PC-3 (cell line): ENCODE data around the gene TALDO1. TPM values are rescaled to one million over a fixed set of nuclear protein-coding genes. Genes with fewer than 3 reads are reported as not detected.

ENCODE experiments used
- ATAC-seq: fragments of 200-7000 bp; cut with Tn5 transposase; 2 replicates; pipeline ENCODE4 v1.9.1; 2020; ENCODE audit warnings: mild to moderate bottlenecking, moderate library complexity
- BruUV-seq: library from RNA; stranded (reverse); fragments of 400-500 nt; replicated peaks from 2 replicates; lab custom pipeline; 2021; lab: Mats Ljungman, UMichigan
- CTCF ChIA-PET: fragments of 300-600 bp; sonication (Branson Sonifier 250); formaldehyde crosslinking; loops from one replicate; lab custom pipeline; 2022; ENCODE audit warnings: antibody characterized with exemption; lab: Charles Lee
- POLR2A ChIA-PET: fragments of 300-600 bp; sonication (Branson Sonifier 250); formaldehyde crosslinking; loops from one replicate; lab custom pipeline; 2022; ENCODE audit warnings: antibody characterized with exemption; ENCODE audit not compliant: unreplicated experiment; lab: Charles Lee
- DNase-seq: peaks from one replicate; pipeline ENCODE4 v3.0.0-alpha.2; 2015
- H2AFZ ChIP-seq: fragments of 300-600 bp; sonication (generic); 2 replicates; pipeline ENCODE4 v1.6.0; 2016; ENCODE audit warnings: antibody characterized with exemption, low read length
- H3F3A ChIP-seq: fragments of 300-600 bp; sonication (generic); one replicate; pipeline ENCODE4 v1.6.0; 2017; ENCODE audit warnings: antibody characterized with exemption, low read length, control low read depth, mild to moderate bottlenecking; ENCODE audit not compliant: unreplicated experiment
- H3K27ac ChIP-seq: fragments of 300-600 bp; sonication (generic); 2 replicates; pipeline ENCODE4 v1.5.1; 2016; ENCODE audit warnings: mild to moderate bottlenecking, low read length
- H3K27me3 ChIP-seq: fragments of 300-600 bp; sonication (generic); 2 replicates; pipeline ENCODE4 v1.6.1; 2016; ENCODE audit warnings: low read length, mixed read lengths
- H3K36me3 ChIP-seq: fragments of 300-600 bp; sonication (generic); 2 replicates; pipeline ENCODE4 v1.6.1; 2016; ENCODE audit warnings: low read depth, mixed run types, low read length, mixed read lengths
- H3K4me1 ChIP-seq: fragments of 300-600 bp; sonication (generic); 2 replicates; pipeline ENCODE4 v1.5.1; 2016; ENCODE audit warnings: low read length; ENCODE audit not compliant: insufficient read depth
- H3K4me2 ChIP-seq: fragments of 300-600 bp; sonication (generic); 2 replicates; pipeline ENCODE4 v1.6.0; 2016; ENCODE audit warnings: low read length
- H3K4me3 ChIP-seq: fragments of 300-600 bp; sonication (generic); 2 replicates; pipeline ENCODE4 v1.5.1; 2016; ENCODE audit warnings: mild to moderate bottlenecking, low read length, mixed read lengths
- H3K79me2 ChIP-seq: fragments of 300-600 bp; sonication (generic); 2 replicates; pipeline ENCODE4 v1.6.1; 2017; ENCODE audit warnings: low read length, mixed read lengths
- H3K9ac ChIP-seq: fragments of 300-600 bp; sonication (generic); 2 replicates; pipeline ENCODE4 v1.6.0; 2016; ENCODE audit warnings: mild to moderate bottlenecking, low read length
- H3K9me2 ChIP-seq: fragments of 300-600 bp; sonication (generic); replicated peaks from 2 replicates; pipeline ENCODE4 v1.6.1; 2016; ENCODE audit warnings: mixed run types, low read length, mixed read lengths
- H3K9me3 ChIP-seq: fragments of 300-600 bp; sonication (generic); 2 replicates; pipeline ENCODE4 v1.6.1; 2016; ENCODE audit warnings: low read length, mixed read lengths
- H4K20me1 ChIP-seq: fragments of 300-600 bp; sonication (generic); 2 replicates; pipeline ENCODE4 v1.6.1; 2016; ENCODE audit warnings: low read length, mixed read lengths
- CTCF ChIP-seq: fragments of 300-600 bp; sonication (generic); conservative IDR thresholded peaks from 2 replicates; pipeline ENCODE4 v1.5.1; 2017; ENCODE audit warnings: antibody characterized with exemption, low read depth, mild to moderate bottlenecking, low read length
- EZH2 ChIP-seq: fragments of 300-600 bp; sonication (generic); IDR thresholded peaks from one replicate; pipeline ENCODE4 v1.6.1; 2017; ENCODE audit warnings: antibody characterized with exemption, mild to moderate bottlenecking, low read length; ENCODE audit not compliant: unreplicated experiment
- EZH2phosphoT487 ChIP-seq: fragments of 300-600 bp; sonication (generic); IDR thresholded peaks from 2 replicates; pipeline ENCODE4 v1.6.1; 2018; ENCODE audit warnings: mild to moderate bottlenecking, antibody characterized with exemption, low read length, borderline replicate concordance
- intact Hi-C: fragments of 100-400 bp; cut with micrococcal nuclease; formaldehyde crosslinking; loops from 2 replicates; pipeline ENCODE4 v1.9.0; 2023
- total RNA-seq: library from RNA; depleted of rRNA; stranded (reverse); fragments of >200 nt; gene quantifications from 2 replicates; pipeline ENCODE4 v1.2.3, GENCODE V29; 2014

TALDO1 gene
- total RNA-seq, 1 experiment from 2014 or later = 326 TPM

GRCh38 chr11:787084-787675 is 39.9 kb downstream of the TALDO1 start:
- H3K36me3 ChIP-seq = no peaks in the 10 kb centered on the region
- no peak overlapping the region for H2AFZ ChIP-seq
- ATAC-seq (no peak), DNase-seq (no peak)
- H3K27me3 ChIP-seq = no peaks in the 10 kb centered on the region
- no peak overlapping the region for H3K4me2 ChIP-seq
- H3K9me2 ChIP-seq = no peaks in the 10 kb centered on the region
- no peaks in the 10 kb centered on the region for H3K9me3 ChIP-seq
- no peaks in the 10 kb centered on the region for H3F3A ChIP-seq
- H3K4me1 ChIP-seq = no peaks in the 10 kb centered on the region
- ChIA-PET CTCF (no interaction called here), POLR2A (no interaction called here)
- intact Hi-C loops = no loop called here
- H3K9ac ChIP-seq = no peak overlapping the region
- H3K4me3 ChIP-seq = no peak overlapping the region
- no peaks in the 10 kb centered on the region for H4K20me1 ChIP-seq
- H3K79me2 ChIP-seq = no peaks in the 10 kb centered on the region
- no TSS peak for BruUV-seq
- no peak overlapping the region for H3K27ac ChIP-seq
- TF ChIP-seq EZH2 = no peak

GRCh38 chr11:788009-788640 is 40.9 kb downstream of the TALDO1 start:
- Histone ChIP-seq H3K9ac (no peak overlapping the region), H3K79me2 (no peaks in the 10 kb centered on the region), H3K4me2 (no peak overlapping the region), H3K36me3 (no peaks in the 10 kb centered on the region; the same call in 1 of the 2 replicates), H2AFZ (no peak overlapping the region), H3K4me1 (no peaks in the 10 kb centered on the region), H3K27ac (no peak overlapping the region), H4K20me1 (no peaks in the 10 kb centered on the region), H3K9me2 (no peaks in the 10 kb centered on the region), H3K4me3 (no peak overlapping the region), H3F3A (no peaks in the 10 kb centered on the region), H3K27me3 (no peaks in the 10 kb centered on the region), H3K9me3 (no peaks in the 10 kb centered on the region)
- ChIA-PET POLR2A (interaction anchor here (0.5 kb wide), 1 partner anchor 45 kb away, joined by 9 read pairs; the partner anchor contains the start of gene CD151), CTCF (no interaction called here)
- DNase-seq (no peak), ATAC-seq (no peak)
- TF ChIP-seq CTCF = no peak
- no peak for TF ChIP-seq EZH2phosphoT487
- no peak for TF ChIP-seq EZH2
- intact Hi-C loops = no loop called here
- BruUV-seq = no TSS peak

GRCh38 chr11:788953-789940 is 42.0 kb downstream of the TALDO1 start:
- POLR2A ChIA-PET = no interaction called here
- CTCF ChIA-PET = no interaction called here
- H3K9me3 ChIP-seq = no peaks in the 10 kb centered on the region
- TF ChIP-seq EZH2 (no peak), EZH2phosphoT487 (no peak), CTCF (no peak)
- BruUV-seq = no TSS peak
- H3F3A ChIP-seq = no peaks in the 10 kb centered on the region
- H4K20me1 ChIP-seq = no peaks in the 10 kb centered on the region
- no peak overlapping the region for H3K4me2 ChIP-seq
- no peaks in the 10 kb centered on the region for H3K9me2 ChIP-seq
- H3K27me3 ChIP-seq = no peaks in the 10 kb centered on the region
- no peaks in the 10 kb centered on the region for H3K4me1 ChIP-seq
- no peak overlapping the region for H3K9ac ChIP-seq
- H2AFZ ChIP-seq = no peak overlapping the region
- intact Hi-C loops = no loop called here
- no peak overlapping the region for H3K27ac ChIP-seq
- no peak overlapping the region for H3K4me3 ChIP-seq
- no peaks in the 10 kb centered on the region; the same call in 1 of the 2 replicates for H3K36me3 ChIP-seq
- no peak for DNase-seq
- no peaks in the 10 kb centered on the region for H3K79me2 ChIP-seq
- no peak for ATAC-seq
